ENCODE measurements around the gene LRRC27.

DNA sequence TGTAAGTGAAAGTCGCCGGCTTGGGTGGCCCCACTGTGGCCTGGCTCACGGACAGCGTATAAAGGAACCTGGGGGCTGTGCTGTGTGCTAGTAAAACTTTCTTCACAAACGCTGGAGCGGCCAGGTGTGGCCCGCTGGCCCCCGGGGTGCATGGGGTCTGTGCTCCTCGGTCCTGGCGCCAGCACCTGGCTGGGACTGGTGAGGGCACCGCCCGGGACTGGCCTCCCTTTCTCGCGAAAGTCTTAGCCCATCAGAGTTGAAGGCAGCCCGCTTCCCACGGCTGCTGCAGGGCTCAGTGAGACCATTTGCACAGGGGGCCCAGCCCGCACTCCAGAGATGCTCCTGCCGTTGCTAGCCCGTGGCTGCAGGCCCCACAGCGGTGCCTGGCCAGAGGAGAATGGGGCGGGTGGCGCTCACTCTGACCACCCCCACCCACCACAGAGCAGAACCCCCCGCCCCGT is 70.8 kb downstream of the LRRC27 start:
- no peak for TF ChIP-seq EZH2 (IDR thresholded peaks at IDR 0.05; ENCODE audit: low read length, unreplicated experiment)
- TF ChIP-seq, protein P1, sequence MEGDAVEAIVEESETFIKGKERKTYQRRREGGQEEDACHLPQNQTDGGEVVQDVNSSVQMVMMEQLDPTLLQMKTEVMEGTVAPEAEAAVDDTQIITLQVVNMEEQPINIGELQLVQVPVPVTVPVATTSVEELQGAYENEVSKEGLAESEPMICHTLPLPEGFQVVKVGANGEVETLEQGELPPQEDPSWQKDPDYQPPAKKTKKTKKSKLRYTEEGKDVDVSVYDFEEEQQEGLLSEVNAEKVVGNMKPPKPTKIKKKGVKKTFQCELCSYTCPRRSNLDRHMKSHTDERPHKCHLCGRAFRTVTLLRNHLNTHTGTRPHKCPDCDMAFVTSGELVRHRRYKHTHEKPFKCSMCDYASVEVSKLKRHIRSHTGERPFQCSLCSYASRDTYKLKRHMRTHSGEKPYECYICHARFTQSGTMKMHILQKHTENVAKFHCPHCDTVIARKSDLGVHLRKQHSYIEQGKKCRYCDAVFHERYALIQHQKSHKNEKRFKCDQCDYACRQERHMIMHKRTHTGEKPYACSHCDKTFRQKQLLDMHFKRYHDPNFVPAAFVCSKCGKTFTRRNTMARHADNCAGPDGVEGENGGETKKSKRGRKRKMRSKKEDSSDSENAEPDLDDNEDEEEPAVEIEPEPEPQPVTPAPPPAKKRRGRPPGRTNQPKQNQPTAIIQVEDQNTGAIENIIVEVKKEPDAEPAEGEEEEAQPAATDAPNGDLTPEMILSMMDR (conservative IDR thresholded peaks at IDR 0.05; ENCODE audit: low read depth, low read length), result no peak
